DMS79 (cell line): ENCODE data around the gene SSX2B.
"Not testable (repeated sequence)": the region's sequence is repeated elsewhere in the genome, so short reads cannot be mapped to it uniquely, and the experiment has no call there.

Experiments used
- DNase-seq: peaks from one replicate; lab custom pipeline; 2025; lab: John Stamatoyannopoulos, UW

Gene SSX2B

DNA sequence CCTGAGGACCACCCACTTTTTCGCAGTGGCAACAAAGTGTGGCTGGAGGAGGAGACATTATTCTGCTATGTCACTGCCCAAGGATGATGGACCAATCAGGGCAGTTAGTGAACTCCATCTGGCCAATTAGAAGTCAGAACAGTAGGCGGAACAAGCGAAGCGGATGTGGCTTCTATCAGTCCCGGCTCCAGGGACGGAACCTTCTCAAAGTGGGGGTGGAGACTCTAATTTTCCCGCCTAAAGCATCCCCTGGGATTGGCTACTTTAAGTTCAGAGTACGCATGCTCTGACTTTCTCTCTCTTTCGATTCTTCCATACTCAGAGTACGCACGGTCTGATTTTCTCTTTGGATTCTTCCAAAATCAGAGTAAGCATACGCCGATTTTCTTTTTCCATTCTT is at the start of gene SSX2B:
TSS of gene SSX2B (plus strand) at position 301 of the 400 bp plus-strand sequence. CDS start 1,429 bp downstream, outside the sequence.
- not testable (repeated sequence) for DNase-seq

GRCh38 chrX:52707078-52707477 is 44.0 kb upstream of the SSX2B start, which contains the start of gene SSX2:
SSX2 (minus strand) TSS chrX:52707178; CDS start chrX:52705749, 1,429 bp downstream.
- not testable (repeated sequence) for DNase-seq

DNA sequence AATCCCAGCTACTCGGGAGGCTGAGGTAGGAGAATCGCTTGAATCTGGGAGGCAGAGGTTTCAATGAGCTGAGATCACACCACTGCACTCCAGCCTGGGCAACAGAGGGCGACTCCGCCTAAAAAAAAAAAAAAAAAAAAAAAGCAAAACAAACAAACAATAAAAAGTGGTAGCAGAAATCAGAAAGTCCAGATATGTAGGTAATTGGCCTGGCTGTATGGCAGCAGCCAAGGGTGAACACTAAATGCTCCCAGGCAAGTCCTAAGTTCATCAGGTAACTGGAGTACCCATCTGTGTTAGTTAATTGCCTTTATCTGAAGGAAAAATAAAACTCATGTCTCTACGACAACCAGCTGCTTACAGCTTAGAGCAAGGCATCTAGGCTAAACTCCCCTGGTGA is 14.9 kb downstream of the SSX2B start:
- not testable (repeated sequence) for DNase-seq

GRCh38 chrX:52773504-52773903 is 22.5 kb downstream of the SSX2B start:
- not testable (repeated sequence) for DNase-seq

- DNase-seq, result not testable (repeated sequence)
Observed at GRCh38 chrX:52797327-52797726, 46.3 kb downstream of the SSX2B start, which contains the start of gene SPANXN5. SPANXN5 (minus strand) TSS chrX:52797427; CDS start chrX:52797348, 79 bp downstream.

GRCh38 chrX:52804876-52805275 is 53.8 kb downstream of the SSX2B start:
- DNase-seq, result not testable (repeated sequence)
